ENCODE data around the gene TEX2. TPM values are rescaled to one million over a fixed set of nuclear protein-coding genes. Genes with fewer than 3 reads are reported as not detected.
A peak's percentile ranks its signal among the peaks of the same experiment; 100 is the strongest.

The TEX2 gene
- total RNA-seq, 2 donors from 2014 or later, result 42.6 to 44.4 TPM

DNA sequence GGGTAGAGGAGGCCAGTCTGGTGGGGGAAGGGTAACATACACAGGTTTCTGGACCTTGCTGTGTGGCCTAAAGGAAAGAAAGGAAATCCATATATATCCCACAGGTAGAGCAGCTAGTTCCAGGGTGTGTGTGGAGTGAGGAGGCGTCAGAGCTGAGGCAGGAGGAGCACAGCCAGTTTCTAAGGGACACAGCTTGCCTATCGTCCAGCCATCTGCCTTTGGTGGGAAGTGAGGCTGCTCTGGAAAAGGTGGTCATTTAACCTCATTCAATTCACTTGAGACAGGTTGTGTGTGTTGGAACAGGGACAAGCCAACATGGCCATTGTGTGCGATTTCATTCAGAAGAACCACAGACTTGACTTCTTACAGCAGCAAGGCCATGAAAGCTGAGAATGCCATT lies 96.2 kb downstream of the TEX2 start:
- TF ChIP-seq, protein P1, sequence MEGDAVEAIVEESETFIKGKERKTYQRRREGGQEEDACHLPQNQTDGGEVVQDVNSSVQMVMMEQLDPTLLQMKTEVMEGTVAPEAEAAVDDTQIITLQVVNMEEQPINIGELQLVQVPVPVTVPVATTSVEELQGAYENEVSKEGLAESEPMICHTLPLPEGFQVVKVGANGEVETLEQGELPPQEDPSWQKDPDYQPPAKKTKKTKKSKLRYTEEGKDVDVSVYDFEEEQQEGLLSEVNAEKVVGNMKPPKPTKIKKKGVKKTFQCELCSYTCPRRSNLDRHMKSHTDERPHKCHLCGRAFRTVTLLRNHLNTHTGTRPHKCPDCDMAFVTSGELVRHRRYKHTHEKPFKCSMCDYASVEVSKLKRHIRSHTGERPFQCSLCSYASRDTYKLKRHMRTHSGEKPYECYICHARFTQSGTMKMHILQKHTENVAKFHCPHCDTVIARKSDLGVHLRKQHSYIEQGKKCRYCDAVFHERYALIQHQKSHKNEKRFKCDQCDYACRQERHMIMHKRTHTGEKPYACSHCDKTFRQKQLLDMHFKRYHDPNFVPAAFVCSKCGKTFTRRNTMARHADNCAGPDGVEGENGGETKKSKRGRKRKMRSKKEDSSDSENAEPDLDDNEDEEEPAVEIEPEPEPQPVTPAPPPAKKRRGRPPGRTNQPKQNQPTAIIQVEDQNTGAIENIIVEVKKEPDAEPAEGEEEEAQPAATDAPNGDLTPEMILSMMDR (IDR thresholded peaks at IDR 0.05), result no peak
- Histone ChIP-seq H3K4me3 (no peak overlapping the region), H3K9me3 (no peaks in the 10 kb centered on the region), H3K4me1 (peaks cover 0 to 8% of the 10 kb centered on the region in 2 donors), H3K36me3 (peaks cover 10% of the 10 kb centered on the region), H3K27me3 (no peaks in the 10 kb centered on the region), H3K27ac (no peak overlapping the region)
- no peak for DNase-seq (ENCODE audit: low spot score)

DNA sequence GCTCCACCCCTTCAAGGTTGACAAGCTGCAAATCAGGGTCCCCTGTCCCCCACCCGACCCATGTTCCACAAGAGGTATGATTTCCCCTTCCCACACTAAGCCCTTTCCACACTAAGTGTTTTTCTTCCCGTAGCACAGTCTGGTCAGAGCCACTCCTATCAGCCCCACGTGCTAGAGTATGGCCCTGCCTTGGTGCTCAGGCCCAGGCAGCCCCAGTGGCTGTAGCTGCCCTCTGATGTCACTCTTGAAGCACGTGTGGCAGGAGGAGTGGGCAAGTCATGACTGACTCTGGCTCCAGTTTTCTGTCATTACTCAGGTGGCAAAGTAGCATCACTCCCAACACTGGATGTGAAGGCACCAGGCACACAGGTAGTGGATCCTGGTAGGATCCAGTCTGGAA lies 97.7 kb downstream of the TEX2 start:
- peaks cover 0 to 8% of the 10 kb centered on the region in 2 donors for H3K4me1 ChIP-seq
- no peaks in the 10 kb centered on the region for H3K36me3 ChIP-seq
- peak overlapping the region in 1 of 2 donors; percentile 6 for H3K27ac ChIP-seq
- H3K9me3 ChIP-seq, result no peaks in the 10 kb centered on the region
- H3K4me3 ChIP-seq, result no peak overlapping the region
- no peaks in the 10 kb centered on the region for H3K27me3 ChIP-seq
- DNase-seq (ENCODE audit: low spot score), result no peak
- TF ChIP-seq, protein P1 (IDR thresholded peaks at IDR 0.05), result no peak

DNA sequence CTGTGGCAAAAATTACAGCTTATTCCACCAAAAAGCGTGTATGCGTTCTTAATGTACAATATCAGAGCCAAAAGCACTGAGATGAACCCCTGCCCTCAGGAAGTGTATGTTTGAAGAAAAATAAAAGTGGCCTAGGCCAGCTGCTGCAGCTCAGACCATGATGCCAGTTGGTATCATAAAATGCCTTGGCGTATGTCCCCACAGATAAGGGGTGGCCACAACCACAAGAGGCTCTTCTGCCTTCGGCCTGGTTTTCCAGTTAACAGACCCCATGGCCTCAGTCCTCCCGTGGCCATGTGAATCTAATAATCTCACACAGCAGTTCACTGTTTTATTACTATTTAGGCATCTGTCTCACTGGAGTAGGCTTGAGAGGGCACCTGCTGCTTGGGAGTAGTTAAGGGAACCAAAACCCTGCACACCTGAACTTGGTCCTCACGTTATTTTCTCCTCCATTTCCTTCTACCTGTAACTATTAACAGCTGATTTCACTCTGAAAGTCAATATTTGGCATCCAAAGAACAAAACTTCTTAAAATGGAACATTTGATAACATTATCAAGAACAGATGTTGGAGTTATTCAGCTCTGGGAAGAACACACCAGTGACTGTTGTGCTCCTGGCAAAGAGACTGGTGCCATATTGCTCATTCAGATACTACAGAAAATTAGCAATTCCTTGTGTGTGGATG lies 98.3 kb downstream of the TEX2 start:
- Histone ChIP-seq H3K4me1 (peaks cover 0 to 8% of the 10 kb centered on the region in 2 donors), H3K9me3 (no peaks in the 10 kb centered on the region), H3K27ac (peak overlapping the region in 1 of 2 donors; percentile 6), H3K4me3 (no peak overlapping the region), H3K27me3 (no peaks in the 10 kb centered on the region), H3K36me3 (no peaks in the 10 kb centered on the region)
- DNase-seq (ENCODE audit: low spot score), result no peak
- TF ChIP-seq, protein P1 (IDR thresholded peaks at IDR 0.05), result no peak

DNA sequence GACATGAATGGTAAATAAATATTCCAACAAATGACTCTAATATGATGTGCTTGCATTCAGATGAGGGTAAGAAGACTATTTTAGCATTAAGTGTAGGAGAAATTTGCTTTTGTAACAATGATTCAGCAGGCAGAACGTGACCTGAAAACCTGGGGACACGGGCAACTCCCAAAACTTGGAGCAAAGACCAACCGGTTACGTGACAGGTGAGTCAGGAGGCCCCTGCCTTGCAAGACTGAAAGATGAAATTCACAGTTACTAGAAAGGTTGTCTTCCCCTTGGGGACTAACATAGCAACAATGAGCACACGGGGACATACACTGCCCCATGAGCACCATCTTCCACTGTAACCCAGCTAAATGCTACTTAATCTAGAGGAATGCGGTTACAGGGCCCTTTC lies 99.6 kb downstream of the TEX2 start:
- Histone ChIP-seq H3K9me3 (no peaks in the 10 kb centered on the region), H3K27ac (no peak overlapping the region), H3K4me3 (no peak overlapping the region), H3K27me3 (no peaks in the 10 kb centered on the region), H3K4me1 (peaks cover 0 to 8% of the 10 kb centered on the region in 2 donors), H3K36me3 (no peaks in the 10 kb centered on the region)
- no peak for DNase-seq (ENCODE audit: low spot score)
- TF ChIP-seq, protein P1 (IDR thresholded peaks at IDR 0.05), result no peak

DNA sequence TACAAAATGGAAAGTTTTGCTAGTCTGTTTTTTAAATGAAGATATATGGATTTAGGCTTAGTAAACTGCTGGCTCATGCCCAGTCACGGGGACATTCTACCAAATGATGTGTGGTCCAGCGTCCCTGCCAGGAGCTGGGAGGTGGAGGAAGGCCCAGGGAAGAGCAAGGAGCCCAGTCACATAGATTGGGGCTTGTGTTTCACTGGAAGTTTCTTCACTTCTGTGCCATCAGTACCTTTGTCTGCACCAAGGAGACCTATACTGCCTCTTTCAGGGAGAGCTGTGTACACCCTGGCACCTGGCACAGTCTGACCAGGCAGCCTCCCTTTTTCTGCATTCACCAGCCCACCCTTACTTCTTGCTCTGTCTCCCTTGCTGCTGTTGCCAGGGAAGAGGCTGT lies 100.5 kb downstream of the TEX2 start:
- no peak for DNase-seq (ENCODE audit: low spot score)
- H3K4me1 ChIP-seq, result peaks cover 0 to 18% of the 10 kb centered on the region in 2 donors
- TF ChIP-seq, protein P1 (IDR thresholded peaks at IDR 0.05), result no peak
- H3K36me3 ChIP-seq, result no peaks in the 10 kb centered on the region
- H3K27ac ChIP-seq, result no peak overlapping the region
- H3K27me3 ChIP-seq, result no peaks in the 10 kb centered on the region
- H3K4me3 ChIP-seq, result no peak overlapping the region
- no peaks in the 10 kb centered on the region for H3K9me3 ChIP-seq
